HG03280 (cell line): ENCODE results near the gene SPATA9.
"Not testable (repeated sequence)": the region's sequence is repeated elsewhere in the genome, so short reads cannot be mapped to it uniquely, and the experiment has no call there.

Experiments used
- ATAC-seq: cut with Tn5 transposase; IDR thresholded peaks from one replicate; pipeline ENCODE4 v1.9.1; 2021; ENCODE audit warnings: mild to moderate bottlenecking, moderate library complexity; ENCODE audit not compliant: unreplicated experiment

Gene SPATA9

GRCh38 chr5:95717439-95717838 is 34.6 kb upstream of the SPATA9 start:
- ATAC-seq, result no peak

DNA sequence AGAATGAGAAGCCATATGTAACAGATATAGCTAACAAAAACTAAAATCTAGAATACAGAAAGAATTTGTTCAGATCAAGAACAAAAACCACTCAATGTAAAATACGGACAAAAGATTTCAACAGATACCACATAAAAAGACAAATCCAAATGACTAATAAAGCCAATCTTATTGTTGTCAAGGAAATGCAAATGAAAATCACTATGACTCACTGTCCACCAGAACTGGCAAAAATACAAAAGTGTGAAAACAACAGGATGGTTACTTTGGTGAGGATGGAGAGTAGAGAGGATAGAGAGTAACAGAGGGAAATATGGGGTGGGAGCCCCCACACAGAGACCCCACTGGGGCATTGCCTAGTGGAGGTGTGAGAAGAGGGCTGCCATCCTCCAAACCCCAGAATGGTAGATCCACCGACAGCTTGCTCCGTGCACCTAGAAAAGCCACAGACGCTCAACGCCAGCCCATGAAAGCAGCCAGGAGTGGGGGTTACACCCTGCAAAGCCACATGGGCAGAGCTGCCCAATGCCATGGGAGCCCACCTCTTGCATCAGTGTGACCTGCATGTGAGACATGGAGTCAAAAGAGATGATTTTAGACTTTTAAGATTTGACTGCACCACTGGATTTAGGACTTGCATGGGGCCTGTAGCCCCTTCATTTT is 33.1 kb upstream of the SPATA9 start:
- no peak for ATAC-seq

DNA sequence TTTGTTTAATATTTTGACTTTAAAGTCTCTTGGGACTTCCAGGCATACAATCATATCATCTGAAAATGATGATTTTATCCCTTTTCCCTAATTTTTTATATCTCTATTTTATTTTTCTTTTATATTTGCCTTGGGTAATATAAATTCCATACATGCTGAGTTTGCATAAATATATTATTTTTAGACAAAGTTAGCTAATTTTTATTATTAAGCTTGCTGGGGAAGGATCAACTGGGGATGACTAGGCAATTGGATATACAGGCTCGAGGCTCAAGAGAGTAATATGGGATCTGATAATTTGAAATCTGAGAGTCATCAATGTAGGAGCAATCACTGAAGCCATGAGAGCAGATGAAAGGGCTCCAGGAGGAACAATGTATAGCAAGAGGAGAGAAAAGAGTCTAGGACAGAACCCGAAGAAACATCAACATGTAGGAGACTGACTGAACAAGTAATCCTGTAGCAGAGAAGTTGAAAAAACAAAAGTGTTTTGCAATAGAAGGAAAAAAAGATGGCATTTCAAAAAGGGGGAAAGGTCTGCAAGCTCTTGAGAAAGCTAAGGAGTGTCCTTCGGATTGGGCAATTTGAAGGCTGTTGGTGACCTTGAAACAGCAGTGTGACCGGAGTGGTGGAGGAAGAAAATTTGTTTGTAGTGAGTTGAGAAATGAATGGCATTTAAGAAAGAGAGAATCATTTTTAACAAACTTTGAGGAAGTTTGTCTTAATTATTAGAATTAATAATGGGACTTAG is 31.3 kb upstream of the SPATA9 start:
- no peak for ATAC-seq

DNA sequence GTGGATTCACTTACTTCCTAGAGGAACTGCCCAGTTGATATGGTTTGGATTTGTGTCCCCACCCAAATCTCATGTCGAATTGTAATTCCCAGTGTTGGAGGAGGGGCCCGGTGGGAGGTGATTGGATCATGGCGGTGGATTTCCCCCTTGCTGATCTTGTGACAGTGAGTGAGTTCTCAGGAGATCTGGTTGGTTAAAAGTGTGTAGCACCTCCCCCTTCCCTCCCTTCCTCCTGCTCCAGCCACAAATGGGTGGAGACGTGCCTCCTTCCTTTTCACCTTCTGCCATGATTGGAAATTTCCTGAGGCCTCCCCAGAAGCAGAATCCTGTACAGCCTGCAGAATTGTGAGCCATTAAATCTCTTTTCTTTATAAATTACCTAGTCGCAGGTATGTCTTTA is 30.5 kb upstream of the SPATA9 start:
- ATAC-seq, result not testable (repeated sequence)

GRCh38 chr5:95712347-95712958 is 29.7 kb upstream of the SPATA9 start:
- no peak for ATAC-seq

- ATAC-seq, result no peak
Observed at GRCh38 chr5:95711501-95712346, 28.9 kb upstream of the SPATA9 start.

- not testable (repeated sequence) for ATAC-seq
Observed at GRCh38 chr5:95710651-95711500, 28.1 kb upstream of the SPATA9 start.

DNA sequence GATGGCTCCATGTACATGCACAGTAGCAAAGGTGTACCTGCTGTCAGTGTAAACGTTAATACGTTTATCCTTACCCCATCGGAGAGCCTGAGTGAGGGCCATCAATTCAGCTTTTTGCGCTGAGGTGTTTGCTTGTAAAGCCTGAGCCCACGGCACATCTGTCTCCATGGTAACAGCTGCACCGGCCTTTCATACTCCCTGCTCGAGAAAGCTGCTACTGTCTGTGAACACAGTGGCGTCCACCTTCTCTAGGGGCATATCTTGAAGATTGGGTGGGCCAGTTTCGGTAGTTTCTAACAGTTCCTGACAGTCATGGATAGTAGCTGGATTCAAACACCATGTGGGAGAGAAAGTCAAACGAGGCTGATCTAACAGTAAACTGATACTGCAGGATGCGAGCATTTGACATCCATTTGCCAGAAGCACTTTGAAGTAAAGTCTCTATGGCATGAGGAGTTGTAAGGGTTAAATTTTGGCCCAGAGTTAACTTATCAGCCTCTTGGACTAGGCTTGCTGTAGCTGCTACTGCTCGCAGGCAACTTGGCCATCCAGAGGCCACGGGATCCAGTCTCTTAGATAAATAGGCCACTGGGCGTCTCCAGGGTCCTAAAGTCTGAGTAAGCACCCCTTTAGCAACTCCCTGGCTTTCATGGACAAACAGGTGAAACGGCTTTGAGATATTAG is 27.3 kb upstream of the SPATA9 start:
- no peak for ATAC-seq

DNA sequence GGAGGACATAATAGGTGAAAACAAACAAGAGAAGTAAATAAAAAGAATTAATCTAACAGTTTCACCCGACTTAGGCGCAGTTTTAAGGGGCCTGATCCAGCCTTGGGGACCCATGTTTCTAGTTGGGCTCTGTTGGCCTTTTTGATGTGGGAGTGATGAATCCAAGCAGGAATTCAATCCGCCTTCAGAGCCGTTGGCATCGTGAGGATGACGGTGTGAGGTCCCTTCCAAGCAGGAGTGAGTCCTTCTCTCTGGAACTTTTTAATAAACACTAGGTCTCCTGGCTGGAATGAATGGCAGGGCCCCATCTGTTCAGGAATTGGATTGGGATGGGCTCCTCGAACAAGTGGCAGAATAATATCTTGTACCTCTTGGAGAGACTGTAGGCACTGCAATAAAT is 26.1 kb upstream of the SPATA9 start:
- no peak for ATAC-seq

DNA sequence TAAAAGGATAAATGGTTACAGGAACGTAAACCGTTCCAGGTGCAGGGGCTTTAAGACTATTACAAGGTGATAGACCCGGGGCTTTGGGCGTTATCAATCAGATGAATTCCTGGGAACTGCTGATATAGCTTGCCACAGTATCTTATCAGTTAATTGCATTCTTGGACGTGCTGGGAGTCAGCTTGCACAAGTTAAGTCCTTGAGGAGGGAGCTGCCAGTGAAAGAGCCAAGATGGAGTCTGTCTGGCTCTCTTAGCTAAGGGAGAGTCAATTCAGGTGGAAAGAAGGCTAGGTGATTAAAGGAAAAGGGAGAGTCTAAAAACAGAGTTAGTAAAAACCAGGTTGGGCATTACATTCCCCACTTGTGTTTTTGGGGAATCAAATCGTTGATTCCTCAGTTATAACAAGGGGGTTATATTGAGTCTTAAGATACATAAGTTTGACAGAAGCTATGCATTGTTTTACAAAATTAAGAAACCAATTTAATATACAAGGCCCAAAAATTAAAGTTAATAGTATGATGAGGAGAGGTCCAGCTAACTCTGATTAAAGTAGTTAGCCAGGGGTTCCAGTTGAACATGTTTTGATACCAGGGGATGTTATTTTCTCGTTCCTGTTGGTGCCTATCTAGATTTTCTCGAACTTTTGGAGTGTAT is 24.9 kb upstream of the SPATA9 start:
- ATAC-seq, result not testable (repeated sequence)

GRCh38 chr5:95707055-95707454 is 24.3 kb upstream of the SPATA9 start:
- ATAC-seq, result no peak

- ATAC-seq, result not testable (repeated sequence)
Observed at GRCh38 chr5:95706196-95706595, 23.4 kb upstream of the SPATA9 start.

DNA sequence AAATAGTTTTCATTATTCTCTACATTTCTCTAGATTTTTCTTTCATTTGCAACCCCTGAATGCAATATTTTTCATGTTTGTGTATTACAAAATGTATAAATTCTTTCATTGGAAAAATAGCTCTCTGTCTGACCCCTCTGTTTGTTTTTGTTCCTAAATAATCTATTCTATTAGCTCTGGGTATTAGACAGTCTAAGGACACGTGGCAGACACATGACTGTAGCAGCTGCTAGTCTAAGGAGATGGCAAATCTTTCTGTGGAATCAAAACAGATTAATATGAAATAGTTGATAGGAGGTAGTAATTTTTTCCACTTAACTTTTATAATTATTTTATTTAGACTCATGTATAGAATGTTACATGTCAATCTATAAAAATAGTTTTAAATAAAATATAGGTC is 21.4 kb upstream of the SPATA9 start:
- ATAC-seq, result no peak

DNA sequence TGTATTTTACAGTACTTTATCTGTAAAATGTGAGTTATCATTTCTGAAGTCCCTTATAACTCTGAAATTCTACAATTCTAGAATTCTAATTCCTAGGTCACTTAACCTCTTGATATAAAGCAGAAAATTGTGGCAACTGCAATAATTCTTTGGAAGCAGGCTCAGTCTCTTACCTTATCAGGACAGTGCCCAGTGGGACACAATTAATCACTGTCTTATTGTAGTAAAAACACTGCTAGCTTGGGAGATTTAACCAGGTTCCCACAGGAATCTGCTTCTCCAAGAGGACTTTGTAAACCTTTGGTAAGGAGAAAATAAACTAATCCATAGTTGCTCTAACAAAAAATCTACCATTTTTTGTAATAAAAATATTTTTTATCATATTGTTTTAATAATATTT is 18.3 kb upstream of the SPATA9 start:
- ATAC-seq, result no peak

GRCh38 chr5:95699337-95699736 is 16.5 kb upstream of the SPATA9 start:
- no peak for ATAC-seq

GRCh38 chr5:95697781-95698681 is 15.2 kb upstream of the SPATA9 start:
- ATAC-seq, result no peak

DNA sequence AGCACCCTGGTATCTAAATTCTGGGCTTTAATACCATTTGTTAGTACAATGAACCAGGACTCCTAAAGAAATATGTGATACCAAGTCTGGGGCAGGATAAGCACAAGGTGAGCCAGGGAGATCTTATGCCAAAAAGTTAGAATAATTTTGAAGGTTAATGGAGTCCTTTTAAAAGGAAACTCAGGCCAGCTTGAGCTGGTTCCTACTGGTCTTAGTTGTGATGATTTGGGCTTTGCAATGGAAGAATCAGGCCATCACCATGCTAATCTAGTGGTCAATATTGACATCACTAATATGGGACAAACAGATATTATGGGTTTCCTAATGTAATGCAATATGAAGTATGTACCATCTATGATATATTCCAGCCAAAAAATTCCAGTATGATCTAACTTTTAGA is 7.5 kb upstream of the SPATA9 start:
- no peak for ATAC-seq

DNA sequence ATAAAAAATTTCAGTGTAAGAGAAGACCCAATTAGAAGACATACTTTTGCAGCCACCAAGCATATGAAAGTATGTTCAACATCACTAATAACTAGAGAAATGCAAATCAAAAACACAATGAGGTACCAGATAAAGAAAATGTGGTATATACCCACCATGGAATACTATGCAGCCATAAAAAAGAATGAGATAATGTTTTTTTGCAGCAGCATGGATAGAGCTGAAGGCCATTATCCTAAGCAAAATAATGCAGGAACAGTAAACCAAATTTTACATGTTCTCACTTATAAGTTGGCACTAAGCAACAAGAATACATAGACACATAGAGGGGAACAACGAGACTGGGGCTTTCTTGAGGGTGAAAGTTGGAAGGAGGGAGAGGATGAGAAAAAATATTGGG is 6.9 kb upstream of the SPATA9 start:
- no peak for ATAC-seq
